GM19324 (cell line): ENCODE measurements around the gene ZAR1.
"Not testable (repeated sequence)": the region's sequence is repeated elsewhere in the genome, so short reads cannot be mapped to it uniquely, and the experiment has no call there.

Source experiments
- ATAC-seq: cut with Tn5 transposase; IDR thresholded peaks from one replicate; pipeline ENCODE4 v1.9.1; 2021; ENCODE audit warnings: mild to moderate bottlenecking, moderate library complexity; ENCODE audit not compliant: unreplicated experiment, low FRiP score

Gene ZAR1, protein sequence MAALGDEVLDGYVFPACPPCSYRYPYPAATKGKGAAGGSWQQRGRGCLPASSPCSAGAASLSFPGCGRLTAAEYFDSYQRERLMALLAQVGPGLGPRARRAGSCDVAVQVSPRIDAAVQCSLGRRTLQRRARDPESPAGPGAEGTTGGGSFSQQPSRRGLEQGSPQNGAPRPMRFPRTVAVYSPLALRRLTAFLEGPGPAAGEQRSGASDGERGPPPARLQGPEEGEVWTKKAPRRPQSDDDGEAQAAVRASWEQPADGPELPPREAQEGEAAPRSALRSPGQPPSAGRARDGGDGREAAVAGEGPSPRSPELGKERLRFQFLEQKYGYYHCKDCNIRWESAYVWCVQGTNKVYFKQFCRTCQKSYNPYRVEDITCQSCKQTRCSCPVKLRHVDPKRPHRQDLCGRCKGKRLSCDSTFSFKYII

DNA sequence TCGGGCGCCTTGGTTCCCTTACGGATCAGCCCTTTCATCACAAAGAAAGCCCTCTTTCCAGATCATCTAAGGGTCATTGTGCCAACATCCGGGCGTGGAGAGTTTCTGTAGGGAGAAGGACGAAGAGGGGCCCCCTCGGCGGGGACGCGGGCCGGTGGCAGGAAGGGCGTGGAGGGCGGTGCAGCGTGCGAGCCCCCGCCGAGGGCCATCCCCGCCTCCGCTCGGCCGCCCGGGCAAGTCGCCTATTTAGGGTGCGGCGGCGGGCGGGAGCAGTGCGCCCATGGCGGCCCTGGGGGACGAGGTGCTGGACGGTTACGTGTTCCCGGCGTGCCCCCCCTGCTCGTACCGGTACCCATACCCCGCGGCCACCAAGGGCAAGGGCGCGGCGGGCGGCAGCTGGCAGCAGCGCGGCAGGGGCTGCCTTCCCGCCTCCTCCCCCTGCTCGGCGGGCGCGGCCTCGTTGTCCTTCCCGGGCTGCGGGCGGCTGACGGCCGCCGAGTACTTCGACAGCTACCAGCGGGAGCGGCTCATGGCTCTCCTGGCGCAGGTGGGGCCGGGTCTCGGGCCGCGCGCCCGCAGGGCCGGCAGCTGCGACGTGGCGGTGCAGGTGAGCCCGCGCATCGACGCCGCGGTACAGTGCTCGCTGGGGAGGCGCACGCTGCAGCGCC, at the start of gene ZAR1:
ZAR1 (plus strand) TSS at position 241 of the 668 bp plus-strand sequence; CDS start at position 281, 40 bp downstream.
- ATAC-seq: no peak

DNA sequence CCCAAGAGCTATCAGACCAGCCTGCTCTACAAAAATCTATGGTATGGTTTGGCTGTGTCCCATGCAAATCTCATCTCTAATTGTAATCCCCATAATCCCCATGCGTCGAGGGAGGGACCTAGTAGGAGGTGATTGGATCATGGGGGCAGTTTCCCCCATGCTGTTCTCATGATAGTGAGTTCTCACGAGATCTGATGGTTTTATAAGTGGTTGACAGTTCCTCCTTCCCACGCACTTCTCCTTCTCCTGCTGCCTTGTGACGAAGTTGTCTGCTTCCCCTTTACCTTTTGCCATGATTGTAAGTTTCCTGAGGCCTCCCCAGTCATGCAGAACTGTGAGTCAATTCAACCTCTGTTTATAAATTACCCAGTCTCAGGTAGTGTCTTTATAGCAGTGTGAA, 49.1 kb upstream of the ZAR1 start:
- ATAC-seq: not testable (repeated sequence)

DNA sequence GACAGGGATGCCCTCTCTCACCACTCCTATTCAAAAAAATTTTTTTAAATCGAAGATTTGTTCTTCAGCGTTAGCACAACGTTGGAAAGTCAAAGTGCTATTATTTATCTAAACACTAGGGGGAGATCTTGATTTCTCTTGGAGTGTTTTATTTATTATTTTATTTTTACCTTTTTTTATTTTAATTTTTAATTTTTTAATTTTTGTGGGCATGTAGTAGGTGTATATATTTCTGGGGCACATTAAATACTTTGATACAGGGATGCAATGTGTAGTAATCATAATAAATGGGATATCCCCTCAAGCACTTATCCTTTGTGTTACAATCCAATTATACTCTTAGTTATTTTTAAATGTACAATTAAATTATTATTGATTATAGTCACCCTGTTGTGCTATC, 44.3 kb upstream of the ZAR1 start:
- ATAC-seq: no peak

DNA sequence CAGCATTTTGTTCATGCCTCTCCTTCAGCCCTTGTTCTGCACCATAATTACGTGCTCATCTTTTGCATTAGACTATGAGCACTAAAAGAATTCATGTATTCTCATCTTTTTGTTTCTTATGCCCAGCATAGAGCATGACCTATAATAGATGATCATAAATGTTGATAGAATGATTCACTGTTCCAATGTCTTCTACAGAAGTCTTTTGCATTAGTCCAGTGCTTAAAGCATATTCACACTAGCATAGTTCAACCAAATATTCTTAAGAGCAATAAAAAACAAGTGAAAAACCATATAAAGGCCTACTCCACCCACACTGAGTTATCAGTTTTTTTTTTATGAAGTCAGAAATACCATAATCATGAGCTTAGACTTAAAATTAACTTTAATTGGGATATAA, 43.4 kb upstream of the ZAR1 start:
- ATAC-seq: no peak

DNA sequence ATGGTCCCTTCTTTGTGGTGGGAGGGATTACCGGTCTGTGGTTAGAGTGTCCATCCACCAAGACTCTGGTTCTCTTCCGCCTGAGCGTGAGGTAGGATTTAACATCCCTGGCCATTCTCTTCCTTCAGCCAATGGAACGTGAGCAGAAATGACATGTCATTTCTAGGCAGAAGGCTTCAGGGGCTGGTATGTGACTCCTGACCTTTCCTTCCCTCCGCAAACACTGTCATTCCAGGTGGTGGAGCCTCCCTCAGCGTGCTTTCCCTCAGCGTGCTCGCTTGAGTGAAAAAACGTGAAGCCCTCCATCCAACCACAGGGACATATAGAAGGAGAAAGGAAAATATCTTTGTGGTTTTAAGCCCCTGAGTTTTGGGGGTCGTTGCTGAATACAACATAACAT, 40.9 kb upstream of the ZAR1 start:
- no peak for ATAC-seq

DNA sequence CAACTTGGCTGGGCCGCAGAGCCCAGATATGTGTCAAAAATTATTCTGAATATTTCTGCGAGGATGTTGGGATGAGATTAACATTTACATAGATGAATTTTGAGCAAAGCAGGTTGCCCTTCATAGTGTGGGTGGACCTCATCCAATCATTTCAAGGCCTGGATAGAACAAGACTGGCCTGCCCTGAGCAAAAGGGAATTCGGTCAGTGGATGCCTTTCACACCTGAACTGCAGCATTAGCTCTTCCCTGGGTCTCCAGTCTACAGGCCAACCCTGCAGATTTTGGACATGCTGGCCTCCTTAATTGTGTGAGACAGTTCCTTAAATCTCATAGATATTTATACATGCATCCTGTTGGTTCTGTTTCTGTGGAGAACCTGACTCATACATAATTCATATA, 39.3 kb upstream of the ZAR1 start:
- ATAC-seq: no peak

DNA sequence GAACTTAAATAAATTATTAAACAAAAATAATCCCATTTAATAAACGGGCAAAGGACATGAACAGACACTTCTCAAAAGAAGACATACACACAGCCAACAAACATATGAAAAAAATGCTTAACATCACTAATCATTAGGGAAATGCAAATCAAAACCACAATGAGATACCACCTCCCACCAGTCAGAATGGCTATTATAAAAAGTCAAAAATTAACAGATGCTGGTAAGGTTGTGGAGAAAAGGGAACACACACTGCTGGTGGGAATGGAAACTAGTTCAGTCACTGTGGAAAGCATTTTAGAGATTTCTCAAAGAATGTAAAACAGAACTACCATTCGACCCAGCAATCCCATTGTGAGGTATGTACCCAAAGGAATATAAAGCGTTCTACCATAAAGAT, 38.4 kb upstream of the ZAR1 start:
- ATAC-seq: not testable (repeated sequence)

DNA sequence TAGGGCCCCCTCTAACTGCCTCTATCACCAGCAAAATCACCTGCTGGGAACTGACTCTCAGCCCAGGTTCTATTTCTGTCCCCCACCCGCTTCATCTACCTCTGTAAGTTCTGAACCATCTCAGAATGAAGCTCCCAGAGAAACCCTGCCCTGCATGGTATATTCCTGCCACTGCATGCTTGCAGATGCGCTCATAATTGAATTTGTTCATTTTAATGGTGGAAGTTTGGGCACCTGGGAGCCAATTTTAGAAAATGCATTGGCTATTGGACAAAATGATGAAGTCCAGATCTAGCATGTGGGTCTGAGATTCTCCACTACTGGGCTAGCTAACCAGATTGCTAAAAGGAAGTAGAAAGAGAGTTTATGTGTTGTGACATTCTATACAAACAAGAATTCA, 35.5 kb upstream of the ZAR1 start:
- ATAC-seq: no peak

DNA sequence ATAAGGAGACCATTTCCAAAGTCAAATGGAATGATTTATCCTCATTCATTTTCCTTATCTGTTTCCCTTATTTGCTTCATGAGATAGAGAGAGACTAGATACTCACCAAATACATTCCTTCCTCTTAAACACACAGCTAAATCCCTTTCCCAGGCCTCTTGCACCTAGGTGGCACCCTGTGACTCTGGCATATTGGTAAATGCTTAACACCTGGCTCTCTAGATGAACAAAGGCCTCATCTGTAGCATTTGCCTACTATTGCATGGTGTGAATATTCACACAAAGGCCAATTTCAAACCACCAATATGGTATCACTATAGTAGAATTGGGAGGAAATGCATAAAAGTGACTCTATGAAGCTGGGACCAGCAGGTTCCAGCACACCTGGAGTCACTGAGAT, 29.1 kb upstream of the ZAR1 start:
- no peak for ATAC-seq

DNA sequence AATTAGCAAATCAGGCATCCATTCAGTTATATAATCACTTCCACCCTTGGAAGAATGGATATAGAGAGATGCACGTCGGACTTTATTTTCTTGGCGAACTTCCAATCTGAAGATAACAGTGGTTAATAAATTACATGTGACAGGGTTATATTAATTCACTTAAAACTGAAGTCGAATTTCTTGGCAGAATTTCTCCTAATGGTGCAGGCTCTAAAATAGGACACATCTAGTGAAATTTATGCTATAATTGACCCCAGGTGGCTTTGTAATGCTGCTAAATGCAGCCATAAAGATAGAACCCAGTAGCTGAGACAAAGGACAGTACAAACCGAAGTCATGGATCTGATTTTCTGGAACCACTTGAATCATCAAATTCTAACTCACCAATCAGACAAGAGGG, 27.7 kb upstream of the ZAR1 start:
- ATAC-seq: no peak

DNA sequence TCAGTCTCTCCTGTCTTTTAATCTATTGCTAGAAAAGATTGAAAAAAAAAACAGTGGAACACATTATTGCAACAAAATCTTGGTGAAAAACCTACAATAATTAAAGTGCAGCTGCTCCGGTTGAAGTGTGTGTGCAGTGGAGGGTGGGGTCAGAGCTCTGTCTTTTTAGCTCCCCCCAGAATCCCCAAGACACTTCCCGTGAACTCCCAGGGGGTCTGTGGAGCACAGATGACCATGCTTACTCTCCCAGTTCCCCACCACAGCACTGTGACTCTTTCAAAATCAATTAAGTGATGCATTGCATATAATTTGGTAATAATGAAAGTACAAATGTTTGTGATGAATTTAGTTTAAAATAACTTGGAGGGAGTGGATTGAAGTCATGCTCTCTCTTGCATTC, 22.6 kb upstream of the ZAR1 start:
- ATAC-seq: no peak

DNA sequence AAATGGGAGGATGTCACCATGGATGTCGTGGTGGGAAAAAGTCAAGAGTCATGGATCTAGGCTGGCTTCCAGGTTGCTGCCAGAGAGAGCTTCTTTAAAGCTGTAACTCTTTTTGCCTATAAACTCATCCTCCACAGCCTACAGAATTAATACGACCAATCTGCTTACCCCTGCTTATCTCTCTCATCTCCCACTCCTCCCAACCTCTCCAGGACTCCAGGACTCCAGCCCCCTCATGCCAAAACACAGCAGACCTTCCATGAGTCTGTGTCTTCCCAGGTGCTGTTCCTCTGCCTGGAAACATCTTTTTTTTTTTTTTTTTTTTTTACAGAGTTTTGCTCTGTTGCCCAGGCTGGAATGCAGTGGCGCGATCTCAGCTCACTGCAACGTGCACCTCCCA, 22.2 kb upstream of the ZAR1 start:
- no peak for ATAC-seq

DNA sequence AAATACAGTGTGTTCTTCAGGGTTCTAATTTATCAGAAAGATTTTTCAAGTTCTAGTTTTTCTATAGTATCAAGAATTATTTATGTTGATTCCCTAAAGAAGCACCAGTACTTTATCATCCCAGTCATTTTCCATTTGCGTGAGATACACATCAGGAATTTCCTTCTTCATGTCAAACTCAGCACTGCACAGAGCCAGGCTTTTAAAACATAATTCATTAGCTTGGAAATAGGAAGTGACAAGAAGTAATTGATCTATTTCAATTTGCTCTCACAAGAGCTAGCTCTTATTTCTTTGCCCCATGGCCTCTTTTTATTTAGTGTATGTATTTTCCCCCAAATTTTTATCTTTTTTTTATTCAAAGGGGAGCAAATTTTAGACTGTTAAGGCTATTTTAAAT, 19.9 kb upstream of the ZAR1 start:
- ATAC-seq: no peak

DNA sequence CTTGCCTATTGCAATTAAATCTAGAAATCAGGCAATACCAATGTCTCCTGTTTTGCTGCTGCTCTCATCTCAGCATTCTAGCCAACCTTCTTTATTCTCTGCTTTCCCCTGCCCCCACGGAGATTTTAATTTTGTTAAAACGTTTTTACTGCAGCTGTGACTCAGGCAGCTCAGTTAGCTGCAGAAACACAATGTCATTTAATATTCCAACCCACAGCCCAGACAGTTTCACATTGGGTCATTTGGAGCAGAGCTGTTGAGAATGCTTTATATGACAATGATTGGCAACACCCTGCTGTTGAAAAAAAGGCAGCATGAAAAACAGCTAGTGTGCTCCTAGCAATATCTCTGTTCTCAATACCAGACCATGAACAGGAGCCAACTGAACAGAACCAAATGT, 19.5 kb upstream of the ZAR1 start:
- no peak for ATAC-seq

DNA sequence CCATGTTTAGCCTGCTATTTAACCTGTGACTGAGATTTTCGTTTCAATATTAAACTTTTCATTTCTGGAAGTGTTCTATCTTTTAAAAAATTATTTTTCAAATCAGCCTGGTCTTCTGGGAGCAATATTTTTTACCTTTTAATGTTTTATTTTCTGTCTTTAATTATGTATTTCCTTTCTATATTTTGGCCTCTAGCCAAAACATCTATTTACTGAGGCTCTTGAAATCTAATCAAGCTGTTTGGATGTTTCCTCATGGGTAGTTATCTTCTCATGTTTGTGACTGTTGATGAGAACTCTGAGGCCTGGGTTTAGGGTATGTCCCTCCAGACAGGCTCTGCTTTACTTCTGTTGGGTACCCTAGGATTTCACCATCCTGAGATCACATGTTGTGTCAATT, 17.3 kb upstream of the ZAR1 start:
- ATAC-seq: no peak

DNA sequence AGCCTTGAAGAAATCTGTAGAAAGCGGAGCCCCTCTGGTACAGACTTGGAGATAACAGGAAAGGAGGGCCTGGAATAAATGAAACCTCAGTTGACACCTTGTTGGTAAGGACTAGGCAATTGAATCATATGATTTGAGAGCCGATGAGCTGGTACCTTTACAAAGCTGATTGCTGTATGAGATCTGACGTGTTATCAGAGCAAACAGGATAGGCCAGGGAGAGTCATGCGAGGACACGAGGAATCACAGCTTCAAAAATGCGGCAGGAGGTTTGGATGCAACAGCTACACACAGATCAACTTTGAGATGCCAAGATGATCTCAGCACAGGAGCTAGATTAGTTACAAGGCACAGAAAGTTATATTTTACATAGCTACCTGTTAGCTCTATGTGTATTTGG, 14.3 kb upstream of the ZAR1 start:
- no peak for ATAC-seq

DNA sequence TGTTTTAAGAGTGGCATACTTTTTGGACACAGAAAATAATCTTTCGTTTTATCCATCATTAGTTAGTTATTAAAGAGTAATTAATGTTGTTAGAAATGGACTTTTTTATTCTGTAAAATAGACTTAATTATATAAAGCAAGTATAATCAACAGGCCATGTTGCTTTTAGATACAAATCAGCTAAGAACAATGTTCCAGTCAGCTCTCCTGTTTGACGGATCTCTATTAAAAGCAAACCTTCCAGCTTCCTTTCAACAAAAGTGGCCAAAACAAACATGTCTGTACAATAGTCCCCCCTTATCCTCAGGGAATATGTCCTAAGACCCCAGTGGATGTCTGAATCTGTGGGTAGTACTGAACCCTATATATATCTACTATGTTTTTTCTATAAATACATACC, 11.8 kb upstream of the ZAR1 start:
- no peak for ATAC-seq

DNA sequence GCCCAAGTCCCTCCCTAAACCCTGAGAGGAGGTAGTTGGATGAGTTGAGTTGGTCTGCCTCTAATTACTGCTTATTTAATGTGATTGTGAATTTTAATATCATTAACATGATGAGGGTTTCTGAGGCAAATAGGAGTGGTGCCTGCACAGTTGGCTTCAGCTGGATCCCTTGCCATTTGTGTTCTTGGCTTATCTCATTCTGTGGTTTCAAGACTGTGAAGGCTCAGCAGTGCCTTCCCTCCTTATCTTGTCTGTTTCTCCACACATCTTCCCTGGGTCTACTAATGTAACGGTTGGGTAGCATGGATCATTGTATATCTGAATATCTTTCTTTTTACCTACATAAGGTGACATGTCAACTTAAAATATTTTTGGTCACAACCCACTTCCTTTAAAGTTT, 8.5 kb upstream of the ZAR1 start:
- ATAC-seq: no peak

DNA sequence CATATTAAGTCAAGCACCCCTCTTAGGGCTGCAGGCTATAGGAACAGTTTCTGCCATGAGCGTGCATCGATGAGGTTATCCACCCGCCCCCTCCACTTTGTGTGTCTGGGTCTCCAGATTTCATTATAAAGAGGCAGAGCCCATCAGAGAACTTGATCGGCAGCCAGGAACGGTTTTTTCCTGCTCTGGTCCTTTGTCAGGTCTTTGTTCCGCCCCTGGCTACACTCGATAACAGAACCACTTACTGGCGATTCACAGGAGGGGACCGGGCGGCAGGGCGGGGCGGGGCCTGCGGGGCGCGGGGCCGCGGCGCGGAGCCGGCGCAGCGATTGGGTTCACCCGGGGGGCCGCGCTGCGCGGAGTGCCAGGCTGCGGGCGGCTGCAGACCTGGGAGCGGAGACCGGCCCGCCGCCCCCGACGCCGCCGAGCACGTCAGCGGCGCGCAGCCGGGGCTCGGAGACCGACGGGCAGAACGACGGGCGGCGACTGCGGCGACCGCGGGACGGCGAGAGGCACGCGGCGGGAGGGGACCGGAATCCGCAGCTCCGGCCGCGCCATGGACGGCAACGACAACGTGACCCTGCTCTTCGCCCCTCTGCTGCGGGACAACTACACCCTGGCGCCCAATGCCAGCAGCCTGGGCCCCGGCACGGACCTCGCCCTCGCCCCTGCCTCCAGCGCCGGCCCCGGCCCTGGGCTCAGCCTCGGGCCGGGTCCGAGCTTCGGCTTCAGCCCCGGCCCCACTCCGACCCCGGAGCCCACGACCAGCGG, 6.9 kb upstream of the ZAR1 start, which contains the start of gene SLC10A4:
SLC10A4 (plus strand) TSS at position 338 of the 771 bp plus-strand sequence; CDS start at position 557, 219 bp downstream.
- ATAC-seq: no peak

DNA sequence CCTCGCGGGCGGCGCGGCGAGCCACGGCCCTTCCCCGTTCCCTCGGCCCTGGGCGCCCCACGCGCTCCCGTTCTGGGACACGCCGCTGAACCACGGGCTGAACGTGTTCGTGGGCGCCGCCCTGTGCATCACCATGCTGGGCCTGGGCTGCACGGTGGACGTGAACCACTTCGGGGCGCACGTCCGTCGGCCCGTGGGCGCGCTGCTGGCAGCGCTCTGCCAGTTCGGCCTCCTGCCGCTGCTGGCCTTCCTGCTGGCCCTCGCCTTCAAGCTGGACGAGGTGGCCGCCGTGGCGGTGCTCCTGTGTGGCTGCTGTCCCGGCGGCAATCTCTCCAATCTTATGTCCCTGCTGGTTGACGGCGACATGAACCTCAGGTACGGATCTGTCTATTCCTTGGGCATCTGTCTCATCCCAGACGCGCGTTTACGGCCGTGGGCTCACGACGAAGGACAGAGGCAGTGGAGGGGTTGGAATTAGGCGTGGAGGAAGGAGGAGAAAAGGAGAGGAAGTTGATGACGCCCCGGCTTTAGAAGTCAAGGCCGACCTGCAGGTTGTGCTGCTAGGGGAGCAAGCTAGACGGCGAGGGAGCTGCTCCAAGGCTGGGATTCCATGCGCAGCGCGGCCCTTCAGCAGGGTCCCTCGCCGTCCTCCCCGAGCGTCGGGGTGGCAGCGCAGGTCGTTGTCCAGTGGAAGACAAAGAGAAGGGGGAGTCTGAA, 6.1 kb upstream of the ZAR1 start:
- ATAC-seq: no peak
